ENCODE measurements around the gene OR51L1.

- TF ChIP-seq CTCF (IDR thresholded peaks at IDR 0.05), result no peak
- TF ChIP-seq POLR2A (IDR thresholded peaks at IDR 0.05), result no peak
- TF ChIP-seq POLR2AphosphoS5 (IDR thresholded peaks at IDR 0.05), result no peak
These were observed 51.6 kb downstream of the OR51L1 start, which contains the start of gene OR52J3 for GRCh38 chr11:5046226-5046625.

All from prostate gland (tissue), 2 donors.